Superior temporal gyrus (tissue), 1 donor: ENCODE measurements around the gene SLC35F5.
"Not testable (repeated sequence)": the region's sequence is repeated elsewhere in the genome, so short reads cannot be mapped to it uniquely, and the experiment has no call there.

ENCODE experiments used
- DNase-seq: peaks from one replicate; pipeline ENCODE4 v3.0.0-alpha.2; 2016; ENCODE audit errors: extremely low spot score

SLC35F5 gene

GRCh38 chr2:113756355-113757137 is at the start of gene SLC35F5:
SLC35F5 (minus strand) TSS chr2:113756642; CDS start chr2:113756409, 233 bp downstream.
- peak; percentile 86 for DNase-seq

- no peak for DNase-seq
Measured at GRCh38 chr2:113799375-113799774, 42.9 kb upstream of the SLC35F5 start.

GRCh38 chr2:113797237-113797636 is 40.8 kb upstream of the SLC35F5 start:
- no peak for DNase-seq

- no peak for DNase-seq
Measured at GRCh38 chr2:113796592-113797175, 40.2 kb upstream of the SLC35F5 start.

- DNase-seq, result no peak
Measured at GRCh38 chr2:113795405-113795920, 39.0 kb upstream of the SLC35F5 start.

- no peak for DNase-seq
Measured at GRCh38 chr2:113791697-113792590, 35.5 kb upstream of the SLC35F5 start.

- DNase-seq, result no peak
Measured at GRCh38 chr2:113784823-113785744, 28.6 kb upstream of the SLC35F5 start.

GRCh38 chr2:113780472-113780871 is 24.0 kb upstream of the SLC35F5 start:
- DNase-seq, result no peak

- no peak for DNase-seq
Measured at GRCh38 chr2:113777371-113777770, 20.9 kb upstream of the SLC35F5 start.

- no peak for DNase-seq
Measured at GRCh38 chr2:113776949-113777348, 20.5 kb upstream of the SLC35F5 start.

GRCh38 chr2:113774616-113775015 is 18.2 kb upstream of the SLC35F5 start:
- DNase-seq, result not testable (repeated sequence)

- no peak for DNase-seq
Measured at GRCh38 chr2:113770929-113771328, 14.5 kb upstream of the SLC35F5 start.

GRCh38 chr2:113769555-113769954 is 13.1 kb upstream of the SLC35F5 start:
- no peak for DNase-seq

- DNase-seq, result no peak
Measured at GRCh38 chr2:113768770-113769169, 12.3 kb upstream of the SLC35F5 start.

- DNase-seq, result no peak
Measured at GRCh38 chr2:113767811-113768460, 11.5 kb upstream of the SLC35F5 start.

- DNase-seq, result no peak
Measured at GRCh38 chr2:113765276-113765675, 8.8 kb upstream of the SLC35F5 start.

- no peak for DNase-seq
Measured at GRCh38 chr2:113762377-113763118, 6.1 kb upstream of the SLC35F5 start.

- no peak for DNase-seq
Measured at GRCh38 chr2:113760400-113760799, 4.0 kb upstream of the SLC35F5 start.

- DNase-seq, result peak; percentile 73
Measured at GRCh38 chr2:113757138-113757657, 756 bp upstream of the SLC35F5 start.
